Liver (tissue), 9 donors: ENCODE results near the gene CFAP299. TPM values are rescaled to one million over a fixed set of nuclear protein-coding genes. Genes with fewer than 3 reads are reported as not detected.

Experiments used
- DNase-seq: peaks from one replicate; pipeline ENCODE4 v3.0.0-alpha.2; 2017; ENCODE audit warnings: low spot score
- H3K27ac ChIP-seq, 2 donors: one replicate each; pipeline ENCODE4 v1.7.0; 2013; ENCODE audit warnings: inconsistent platforms in 2 of 2, low read length in 2 of 2, control low read depth in 1 of 2, low read depth in 1 of 2, mild to moderate bottlenecking in 1 of 2
- H3K27me3 ChIP-seq, 4 donors: one replicate each; pipeline versions ENCODE4 v1.6.1 to v1.7.0; 2013; ENCODE audit warnings: low read length in 3 of 4, inconsistent platforms in 1 of 4, mild to moderate bottlenecking in 1 of 4, moderate library complexity in 1 of 4; ENCODE audit not compliant: control insufficient read depth in 4 of 4, insufficient read depth in 4 of 4
- H3K36me3 ChIP-seq, 4 donors: one replicate each; pipeline versions ENCODE4 v1.6.1 to v1.7.0; 2013; ENCODE audit warnings: low read length in 3 of 4, mild to moderate bottlenecking in 3 of 4, low read depth in 1 of 4, moderate library complexity in 1 of 4; ENCODE audit not compliant: control insufficient read depth in 4 of 4, insufficient read depth in 3 of 4
- H3K4me1 ChIP-seq, 4 donors: one replicate each; pipeline versions ENCODE4 v1.6.1 to v1.7.0; 2013; ENCODE audit warnings: low read length in 3 of 4, mild to moderate bottlenecking in 3 of 4, moderate library complexity in 1 of 4; ENCODE audit not compliant: control insufficient read depth in 4 of 4, insufficient read depth in 4 of 4
- H3K4me3 ChIP-seq, 3 donors: one replicate each; pipeline versions ENCODE4 v1.6.1 to v1.7.0; 2013; ENCODE audit warnings: low read length in 3 of 3, control low read depth in 1 of 3, low read depth in 1 of 3, mild to moderate bottlenecking in 1 of 3
- H3K9ac ChIP-seq, 2 donors: one replicate each; pipeline ENCODE4 v1.7.0; 2013; ENCODE audit warnings: low read length in 2 of 2, mild to moderate bottlenecking in 2 of 2, moderate library complexity in 2 of 2, control low read depth in 1 of 2, low read depth in 1 of 2
- H3K9me3 ChIP-seq, 4 donors: one replicate each; pipeline versions ENCODE4 v1.6.1 to v1.7.0; 2013; ENCODE audit warnings: low read length in 3 of 4; ENCODE audit not compliant: control insufficient read depth in 4 of 4
- ATF3 ChIP-seq: IDR thresholded peaks from 2 replicates; pipeline ENCODE4 v1.6.1; 2016; ENCODE audit warnings: antibody characterized with exemption
- CTCF ChIP-seq: fragments of 150-350 bp; IDR thresholded peaks from 2 replicates; pipeline ENCODE4 v1.5.1; 2017; ENCODE audit warnings: improper control_type of control experiment, low read depth, low read length; ENCODE audit not compliant: missing input control
- EGR1 ChIP-seq, 2 donors: IDR thresholded peaks; 2 replicates each; pipeline ENCODE4 v1.6.1; 2016 to 2018; ENCODE audit warnings: antibody characterized with exemption in 2 of 2, low read depth in 2 of 2
- FOXA1 ChIP-seq: IDR thresholded peaks from 2 replicates; pipeline ENCODE4 v1.6.1; 2016; ENCODE audit warnings: antibody characterized with exemption
- FOXA2 ChIP-seq: IDR thresholded peaks from 2 replicates; pipeline ENCODE4 v1.6.1; 2016; ENCODE audit warnings: antibody characterized with exemption
- GABPA ChIP-seq, 2 donors: IDR thresholded peaks in 1 of 2; conservative IDR thresholded peaks in 1 of 2; 2 replicates each; pipeline ENCODE4 v1.6.1; 2016; ENCODE audit warnings: antibody characterized with exemption in 2 of 2, mild to moderate bottlenecking in 1 of 2, moderate library complexity in 1 of 2
- HNF4A ChIP-seq, 2 donors: conservative IDR thresholded peaks; 2 replicates each; pipeline ENCODE4 v1.6.1; 2016; ENCODE audit warnings: antibody characterized with exemption in 2 of 2, mild to moderate bottlenecking in 2 of 2
- HNF4G ChIP-seq: IDR thresholded peaks from 2 replicates; pipeline ENCODE4 v1.6.1; 2016; ENCODE audit warnings: antibody characterized with exemption
- JUND ChIP-seq, 2 donors: IDR thresholded peaks; 2 replicates each; pipeline ENCODE4 v1.6.1; 2016; ENCODE audit warnings: antibody characterized with exemption in 2 of 2
- MAX ChIP-seq: IDR thresholded peaks from 2 replicates; pipeline ENCODE4 v1.6.1; 2016; ENCODE audit warnings: antibody characterized with exemption
- NR2F2 ChIP-seq: IDR thresholded peaks from 2 replicates; pipeline ENCODE4 v1.6.1; 2016; ENCODE audit warnings: antibody characterized with exemption
- REST ChIP-seq: IDR thresholded peaks from 2 replicates; pipeline ENCODE4 v1.6.1; 2016; ENCODE audit warnings: antibody characterized with exemption, mild to moderate bottlenecking
- RXRA ChIP-seq, 2 donors: IDR thresholded peaks; 2 replicates each; pipeline ENCODE4 v1.6.1; 2017 to 2018; ENCODE audit warnings: antibody characterized with exemption in 2 of 2, mild to moderate bottlenecking in 1 of 2
- SP1 ChIP-seq: IDR thresholded peaks from 2 replicates; pipeline ENCODE4 v1.6.1; 2018; ENCODE audit warnings: antibody characterized with exemption, mild to moderate bottlenecking
- TAF1 ChIP-seq: conservative IDR thresholded peaks from 2 replicates; pipeline ENCODE4 v1.6.1; 2016; ENCODE audit warnings: antibody characterized with exemption, mild to moderate bottlenecking
- YY1 ChIP-seq: IDR thresholded peaks from 2 replicates; pipeline ENCODE4 v1.6.1; 2016; ENCODE audit warnings: antibody characterized with exemption, mild to moderate bottlenecking
- ZBTB33 ChIP-seq: IDR thresholded peaks from 2 replicates; pipeline ENCODE4 v1.6.1; 2016; ENCODE audit warnings: antibody characterized with exemption
- WGBS: extraction: QIAGEN DNeasy Blood & Tissue Kit; methylation state at CpG from one replicate; pipeline ENCODE4 v1.1.7; 2013; 5-methylcytosine and 5-hydroxymethylcytosine counted together
- polyA plus RNA-seq, 2 donors: library from polyadenylated mRNA; stranded (reverse) in 1 of 2; unstranded in 1 of 2; fragments of 200-250 nt in 1 of 2; fragments of >200 nt in 1 of 2; fragmentation: Nextera tagmentation in 1 of 2; extraction: Ambion mirVana in 1 of 2; gene quantifications; one replicate each; pipeline versions ENCODE4 v1.2.1 to v1.2.3, GENCODE V29; 2013 to 2015
- total RNA-seq, 2 donors: library from RNA; depleted of rRNA; stranded (reverse); fragments of >200 nt; gene quantifications; one replicate each; pipeline ENCODE4 v1.2.3, GENCODE V29; 2014
- donor health status: healthy.
- donor health status: healthy.
- donor health status: healthy.
- donor health status: healthy.
- donor health status: healthy.

CFAP299 gene
- total and polyA plus RNA-seq, 4 donors, result not detected

- no peaks in the 10 kb centered on the region for H3K27me3 ChIP-seq
- no peak overlapping the region for H3K9ac ChIP-seq
- no peak for DNase-seq
- H3K4me1 ChIP-seq, result no peaks in the 10 kb centered on the region
- H3K36me3 ChIP-seq, result no peaks in the 10 kb centered on the region
- no peak overlapping the region for H3K4me3 ChIP-seq
- H3K27ac ChIP-seq, result no peak overlapping the region
- peaks cover 0 to 2% (median 0%) of the 10 kb centered on the region in 4 donors for H3K9me3 ChIP-seq
- no peak for TF ChIP-seq NR2F2
- no peak for TF ChIP-seq YY1
Observed at GRCh38 chr4:80446248-80446647, 110.7 kb downstream of the CFAP299 start.

- H3K36me3 ChIP-seq, result no peaks in the 10 kb centered on the region
- no peak for TF ChIP-seq HNF4A (conservative IDR thresholded peaks at IDR 0.05)
- no peak for TF ChIP-seq MAX
- no peak for TF ChIP-seq HNF4G
- TF ChIP-seq ZBTB33, result no peak
- no peak for TF ChIP-seq ATF3
- TF ChIP-seq JUND (IDR thresholded peaks at IDR 0.05), result no peak
- peaks cover 0 to 2% (median 0%) of the 10 kb centered on the region in 4 donors for H3K9me3 ChIP-seq
- no peak overlapping the region for H3K9ac ChIP-seq
- no peak overlapping the region for H3K27ac ChIP-seq
- no peak overlapping the region for H3K4me3 ChIP-seq
- DNase-seq, result no peak
- no peaks in the 10 kb centered on the region for H3K4me1 ChIP-seq
- H3K27me3 ChIP-seq, result no peaks in the 10 kb centered on the region
- WGBS, result 82% methylated on average over 1 of the region's 1 CpG
Observed at GRCh38 chr4:80446664-80447063, 111.1 kb downstream of the CFAP299 start.

DNA sequence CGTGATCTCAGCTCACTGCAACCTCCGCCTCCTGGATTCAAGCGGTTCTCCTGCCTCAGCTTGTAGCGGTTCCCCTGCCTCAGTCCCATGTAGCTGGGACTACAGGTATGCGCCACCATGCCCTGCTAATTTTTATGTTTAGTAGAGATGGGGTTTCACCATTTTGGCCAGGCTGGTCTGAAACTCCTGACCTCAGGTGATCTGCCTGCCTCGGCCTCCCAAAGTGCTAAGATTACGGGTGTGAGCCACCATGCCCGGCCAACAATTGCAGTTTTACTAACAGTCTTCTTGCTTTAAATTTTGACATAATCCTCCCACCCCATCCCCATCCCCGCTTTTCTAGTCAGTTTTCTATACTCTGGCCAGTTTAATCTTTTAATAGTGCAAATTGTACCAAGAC lies 112.0 kb downstream of the CFAP299 start:
- Histone ChIP-seq H3K9ac (no peak overlapping the region), H3K4me1 (no peaks in the 10 kb centered on the region), H3K27me3 (no peaks in the 10 kb centered on the region), H3K9me3 (peaks cover 0 to 2% (median 0%) of the 10 kb centered on the region in 4 donors), H3K27ac (no peak overlapping the region), H3K4me3 (no peak overlapping the region), H3K36me3 (no peaks in the 10 kb centered on the region)
- WGBS, result 89% methylated on average over 9 of the region's 9 CpGs
- no peak for DNase-seq
- no peak for TF ChIP-seq REST
- TF ChIP-seq ZBTB33, result no peak
- no peak for TF ChIP-seq FOXA1
- no peak for TF ChIP-seq YY1
- no peak for TF ChIP-seq CTCF
- no peak for TF ChIP-seq SP1
- no peak for TF ChIP-seq NR2F2
- TF ChIP-seq TAF1, result no peak
- TF ChIP-seq FOXA2, result no peak
- TF ChIP-seq EGR1 (IDR thresholded peaks at IDR 0.05; ENCODE audit: low read depth in 2 of 2), result no peak
- no peak for TF ChIP-seq RXRA (IDR thresholded peaks at IDR 0.05)
- no peak for TF ChIP-seq GABPA (IDR thresholded peaks at IDR 0.05 in 1 of 2, conservative IDR thresholded peaks at IDR 0.05 in 1 of 2)
